GM21515 (cell line): ENCODE results near the gene MRPS25.

Experiments used
- ATAC-seq: cut with Tn5 transposase; IDR thresholded peaks from one replicate; pipeline ENCODE4 v1.9.1; 2021; ENCODE audit not compliant: unreplicated experiment

The MRPS25 gene

GRCh38 chr3:15064835-15065549, at the start of gene MRPS25:
Gene MRPS25, minus strand, starts transcription at chr3:15065315. Its CDS starts 121 bp downstream, at chr3:15065194.
- ATAC-seq: peak; percentile 97

DNA sequence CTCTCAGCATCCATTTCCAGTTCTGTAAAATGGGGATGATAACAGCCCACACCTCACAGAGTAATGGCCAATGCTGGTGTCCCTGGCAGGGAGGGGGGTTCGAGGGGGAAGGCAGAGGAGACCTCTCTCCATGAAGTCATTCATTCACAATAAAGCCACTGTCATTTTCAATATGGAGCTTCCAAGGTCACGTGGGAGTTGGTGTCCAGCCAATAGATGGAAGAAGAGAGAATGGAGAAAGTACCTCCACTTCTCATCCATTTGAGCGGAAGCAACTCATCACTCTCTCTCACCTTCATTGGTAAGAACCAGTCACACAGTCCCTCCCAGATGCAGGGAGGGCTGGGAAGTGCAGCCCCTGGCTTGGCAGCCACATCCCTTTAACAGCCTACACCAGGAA, 48.8 kb upstream of the MRPS25 start:
- no peak for ATAC-seq

GRCh38 chr3:15113471-15113870, 48.4 kb upstream of the MRPS25 start:
- no peak for ATAC-seq

GRCh38 chr3:15112011-15112410, 46.9 kb upstream of the MRPS25 start:
- ATAC-seq: no peak

DNA sequence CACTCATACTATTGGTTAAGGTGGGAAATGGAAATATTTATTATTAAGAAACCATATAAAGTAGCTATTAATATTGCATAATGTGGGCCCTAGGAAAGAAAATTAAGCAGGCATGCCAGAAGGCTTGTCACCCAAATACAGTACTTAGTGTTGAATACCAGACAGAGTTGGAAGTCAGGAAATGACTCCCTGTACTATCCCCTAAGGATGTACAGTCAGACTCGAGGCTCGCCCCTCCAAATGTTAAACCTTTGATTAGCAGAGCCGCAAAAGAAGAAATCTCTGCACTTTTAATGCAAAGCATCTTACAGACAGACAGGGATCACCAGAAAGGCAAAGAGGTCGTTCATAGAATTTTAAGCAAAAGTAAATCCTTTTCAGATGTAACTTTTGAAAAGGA, 45.1 kb upstream of the MRPS25 start:
- ATAC-seq: no peak

- no peak for ATAC-seq
These were observed 43.8 kb upstream of the MRPS25 start for GRCh38 chr3:15108869-15109268.

- ATAC-seq: peak; percentile 71
These were observed 43.0 kb upstream of the MRPS25 start for GRCh38 chr3:15108082-15108545.

DNA sequence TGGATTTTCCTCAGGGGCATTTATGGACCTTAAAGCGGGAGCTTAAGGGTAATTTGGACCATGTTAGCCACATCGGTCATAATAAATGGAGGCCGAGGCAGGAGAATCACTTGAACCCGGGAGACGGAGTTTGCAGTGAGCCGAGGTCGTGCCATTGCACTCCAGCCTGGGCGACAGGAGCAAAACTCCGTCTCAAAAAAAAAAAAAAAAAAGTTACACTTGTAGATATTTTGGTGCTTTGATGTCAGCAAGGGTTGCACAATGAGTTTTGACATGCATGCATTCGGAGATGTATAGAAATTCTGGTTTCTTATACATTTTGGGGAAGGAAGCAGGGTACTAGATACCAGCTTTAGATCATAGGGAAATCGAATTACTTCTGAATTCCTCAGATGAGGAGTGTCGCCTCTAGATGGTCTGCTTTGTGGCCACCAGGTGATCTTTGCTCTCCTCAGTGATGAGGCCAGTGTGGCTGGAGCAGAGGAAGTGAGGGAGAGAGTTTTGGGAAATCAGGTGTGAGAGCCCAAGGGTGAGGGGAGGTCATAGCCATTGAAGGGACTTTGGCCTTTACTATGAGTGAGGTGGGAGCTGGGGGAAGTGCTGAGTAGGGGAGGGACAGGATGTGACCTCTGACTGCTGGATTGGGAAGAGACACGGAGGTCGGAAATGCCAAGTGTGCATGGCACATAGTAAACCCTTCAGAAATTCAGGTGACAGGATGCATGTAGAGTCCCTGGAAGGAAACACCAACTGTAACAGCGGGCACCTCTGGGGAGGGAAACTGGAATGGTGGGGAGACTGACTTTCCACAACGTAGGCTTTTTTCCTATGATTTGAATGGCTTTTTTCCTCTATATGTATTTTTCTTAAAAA, 42.2 kb upstream of the MRPS25 start:
- no peak for ATAC-seq

GRCh38 chr3:15102836-15103235, 37.7 kb upstream of the MRPS25 start:
- ATAC-seq: no peak

- ATAC-seq: no peak
These were observed 37.1 kb upstream of the MRPS25 start for GRCh38 chr3:15102256-15102655.

GRCh38 chr3:15099364-15100098, 34.4 kb upstream of the MRPS25 start:
- ATAC-seq: peak; percentile 22

GRCh38 chr3:15098503-15099363, 33.6 kb upstream of the MRPS25 start, which contains the start of gene RBSN:
Gene RBSN, minus strand, starts transcription at chr3:15099148. Its CDS starts 3,028 bp downstream, at chr3:15096120.
- ATAC-seq: peak; percentile 86

DNA sequence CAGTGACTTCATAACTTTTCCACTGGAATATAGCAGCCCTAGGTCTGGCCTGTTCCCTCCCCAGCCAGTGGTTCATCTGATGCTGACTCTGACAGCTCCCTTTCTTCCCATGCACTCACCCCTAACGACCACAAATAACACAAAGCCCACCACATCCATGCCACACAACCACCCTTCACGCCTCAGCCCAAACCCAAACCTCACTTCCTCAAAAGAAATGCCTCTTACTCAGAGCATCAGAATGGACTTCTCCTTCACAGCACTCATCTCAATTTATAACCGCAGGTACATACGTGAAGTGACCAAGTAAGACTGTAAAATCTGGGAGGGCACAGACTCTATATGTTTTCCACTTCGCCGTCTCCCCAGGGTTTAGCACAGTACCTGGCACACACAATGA, 32.8 kb upstream of the MRPS25 start:
- ATAC-seq: no peak

DNA sequence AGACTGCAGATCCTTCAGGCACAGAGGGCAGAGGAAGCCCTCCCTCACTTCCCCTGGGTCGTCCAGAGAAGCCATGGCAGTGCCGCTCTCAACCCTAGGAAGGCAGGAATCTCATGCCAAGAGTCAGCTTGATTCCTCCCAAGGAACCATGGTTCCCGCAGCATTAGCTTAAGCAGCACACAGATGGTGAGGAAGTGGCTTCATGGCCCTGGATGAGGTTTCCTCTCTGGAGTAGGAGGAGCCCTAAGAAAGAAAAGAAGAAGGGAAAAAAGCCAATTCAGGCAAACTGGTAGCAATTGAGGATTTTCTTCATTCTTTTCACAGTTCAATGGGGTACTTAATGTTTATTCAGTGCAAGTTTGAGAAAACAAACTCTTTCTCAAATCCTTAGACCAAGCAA, 30.9 kb upstream of the MRPS25 start:
- no peak for ATAC-seq

DNA sequence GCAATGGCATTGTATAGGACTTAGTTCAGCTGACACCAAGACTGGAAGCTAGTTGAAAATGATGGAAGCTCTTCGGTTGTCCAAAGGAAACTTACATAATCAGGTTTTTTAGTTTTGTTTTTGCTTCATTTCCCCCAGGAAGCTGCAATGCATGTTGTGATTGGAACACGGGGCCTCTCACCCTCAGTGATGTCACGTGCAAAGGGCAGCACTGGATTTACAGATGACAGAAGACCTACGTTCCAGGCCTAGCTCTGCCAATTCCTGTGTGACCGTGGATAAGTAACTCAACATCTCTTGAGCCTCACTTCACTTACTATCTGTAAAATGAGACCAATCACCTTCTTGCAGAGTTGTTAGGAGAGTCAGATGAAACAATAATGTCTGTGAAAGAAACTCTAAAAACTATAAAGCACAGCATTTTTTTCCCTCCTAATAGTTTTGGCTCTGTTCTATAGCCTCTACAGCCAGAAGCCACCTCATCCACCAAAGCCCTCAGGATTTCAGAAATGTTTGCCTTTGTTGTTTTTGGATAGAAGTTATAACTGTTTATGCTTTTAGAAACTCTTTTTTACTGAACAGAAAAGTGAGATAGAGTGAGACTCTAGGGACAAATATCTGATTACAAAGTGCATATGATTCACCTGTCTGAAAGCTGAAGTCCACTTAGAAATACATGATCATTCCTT, 29.2 kb upstream of the MRPS25 start:
- no peak for ATAC-seq

- no peak for ATAC-seq
These were observed 27.6 kb upstream of the MRPS25 start for GRCh38 chr3:15092686-15093085.

GRCh38 chr3:15091575-15091974, 26.5 kb upstream of the MRPS25 start:
- no peak for ATAC-seq

DNA sequence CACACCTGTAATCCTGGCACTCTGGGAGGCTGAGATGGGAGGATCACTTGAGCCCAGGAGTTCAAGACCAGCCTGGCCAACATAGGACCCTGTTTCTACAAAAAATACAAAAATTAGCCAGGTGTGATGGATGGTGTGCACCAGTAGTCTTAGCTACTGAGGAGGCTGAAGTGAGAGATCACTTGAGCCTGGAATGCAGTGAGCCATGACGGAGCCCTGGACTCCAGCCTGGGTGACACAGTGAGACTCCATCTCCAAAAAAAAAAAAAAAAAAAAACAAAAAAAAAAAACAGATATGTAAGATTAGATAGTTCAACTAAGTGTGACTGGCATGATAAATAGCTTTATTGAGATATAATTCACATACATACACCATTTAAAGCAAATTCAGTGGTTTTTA, 24.1 kb upstream of the MRPS25 start:
- no peak for ATAC-seq

GRCh38 chr3:15086699-15087098, 21.6 kb upstream of the MRPS25 start:
- ATAC-seq: no peak

GRCh38 chr3:15086263-15086662, 21.1 kb upstream of the MRPS25 start:
- ATAC-seq: no peak
